Uterus (tissue), 4 donors: ENCODE data around the gene EPHB6. TPM values are rescaled to one million over a fixed set of nuclear protein-coding genes. Genes with fewer than 3 reads are reported as not detected.

Source experiments
- DNase-seq, 2 donors: peaks; one replicate each; pipeline ENCODE4 v3.0.0-alpha.2; 2019 to 2020
- H3K27ac ChIP-seq, 2 donors: fragments of 200-600 bp; sonication (generic); 1 replicate in 1 of 2; 2 replicates in 1 of 2; pipeline ENCODE4 v1.5.1; 2016 to 2018
- H3K27me3 ChIP-seq, 2 donors: fragments of 200-600 bp; sonication (generic); one replicate each; pipeline ENCODE4 v1.5.1; 2018 to 2019; ENCODE audit warnings: control low read depth in 1 of 2
- H3K36me3 ChIP-seq, 2 donors: fragments of 200-600 bp; sonication (generic); one replicate each; pipeline ENCODE4 v1.5.1; 2019; ENCODE audit warnings: control low read depth in 1 of 2
- H3K4me1 ChIP-seq, 2 donors: fragments of 200-600 bp; sonication (generic); one replicate each; pipeline ENCODE4 v1.5.1; 2018 to 2019; ENCODE audit warnings: control low read depth in 1 of 2
- H3K4me3 ChIP-seq, 2 donors: fragments of 200-600 bp; sonication (generic); 1 replicate in 1 of 2; 2 replicates in 1 of 2; pipeline ENCODE4 v1.5.1; 2018 to 2019; ENCODE audit warnings: mild to moderate bottlenecking in 1 of 2
- H3K9me3 ChIP-seq, 2 donors: fragments of 200-600 bp; sonication (generic); one replicate each; pipeline ENCODE4 v1.5.1; 2019; ENCODE audit warnings: control low read depth in 1 of 2
- POLR2A ChIP-seq, 2 donors: fragments of 450-650 bp; IDR thresholded peaks; one replicate each; pipeline ENCODE4 v1.6.1; 2016; ENCODE audit warnings: antibody characterized with exemption in 2 of 2, mild to moderate bottlenecking in 1 of 2, moderate library complexity in 1 of 2
- intact Hi-C: fragments of 100-400 bp; cut with DNase I; formaldehyde crosslinking; loops from one replicate; pipeline ENCODE4 v1.15.1; 2023; ENCODE audit warnings: low total_unique reads
- total RNA-seq, 4 donors: library from RNA; depleted of rRNA in 3 of 4; stranded (reverse); fragments of >200 nt in 3 of 4; gene quantifications; one replicate each; pipeline versions ENCODE4 v1.1.0 to v1.2.4, GENCODE V29; 2014 to 2023
- TF ChIP-seq, protein P1 (sequence below), 4 experiments: fragments of 200-600 bp in 2 of 4; fragments of 450-650 bp in 2 of 4; sonication (generic) in 2 of 4; IDR thresholded peaks; one replicate each; pipeline ENCODE4 v1.5.1; 2016 to 2019; ENCODE audit warnings: antibody characterized with exemption in 4 of 4, mild to moderate bottlenecking in 2 of 4, moderate library complexity in 1 of 4
- donor health status: DM: yes; HTN: yes; CAD: no.

Gene EPHB6
- total RNA-seq, 4 donors from 2014 or later, result 1.5 to 34.6 (median 21.9) TPM

DNA sequence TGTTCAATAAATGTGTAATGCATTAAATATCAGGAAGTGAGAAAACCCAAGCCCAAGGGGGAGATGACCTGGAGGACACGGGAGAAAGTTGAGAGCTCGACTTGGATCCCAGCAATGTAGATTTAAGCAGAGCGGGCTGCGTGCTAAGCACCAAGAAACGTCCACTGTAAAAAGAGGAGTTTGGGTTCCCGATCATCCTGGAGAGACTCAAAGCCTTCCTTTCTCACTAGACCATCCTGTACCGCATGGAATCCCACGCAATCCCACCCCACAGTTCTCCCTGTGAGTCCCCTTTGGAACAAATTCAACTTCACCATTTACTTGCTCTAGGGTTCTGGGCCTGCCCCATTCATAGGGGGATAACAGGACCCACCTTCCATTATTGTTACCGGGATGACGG, 28.3 kb downstream of the EPHB6 start:
- TF ChIP-seq POLR2A (IDR thresholded peaks at IDR 0.05), result no peak
- TF ChIP-seq, protein P1, sequence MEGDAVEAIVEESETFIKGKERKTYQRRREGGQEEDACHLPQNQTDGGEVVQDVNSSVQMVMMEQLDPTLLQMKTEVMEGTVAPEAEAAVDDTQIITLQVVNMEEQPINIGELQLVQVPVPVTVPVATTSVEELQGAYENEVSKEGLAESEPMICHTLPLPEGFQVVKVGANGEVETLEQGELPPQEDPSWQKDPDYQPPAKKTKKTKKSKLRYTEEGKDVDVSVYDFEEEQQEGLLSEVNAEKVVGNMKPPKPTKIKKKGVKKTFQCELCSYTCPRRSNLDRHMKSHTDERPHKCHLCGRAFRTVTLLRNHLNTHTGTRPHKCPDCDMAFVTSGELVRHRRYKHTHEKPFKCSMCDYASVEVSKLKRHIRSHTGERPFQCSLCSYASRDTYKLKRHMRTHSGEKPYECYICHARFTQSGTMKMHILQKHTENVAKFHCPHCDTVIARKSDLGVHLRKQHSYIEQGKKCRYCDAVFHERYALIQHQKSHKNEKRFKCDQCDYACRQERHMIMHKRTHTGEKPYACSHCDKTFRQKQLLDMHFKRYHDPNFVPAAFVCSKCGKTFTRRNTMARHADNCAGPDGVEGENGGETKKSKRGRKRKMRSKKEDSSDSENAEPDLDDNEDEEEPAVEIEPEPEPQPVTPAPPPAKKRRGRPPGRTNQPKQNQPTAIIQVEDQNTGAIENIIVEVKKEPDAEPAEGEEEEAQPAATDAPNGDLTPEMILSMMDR (IDR thresholded peaks at IDR 0.05), result no peak
- H3K4me3 ChIP-seq, result no peak overlapping the region
- DNase-seq, result no peak
- no peaks in the 10 kb centered on the region for H3K4me1 ChIP-seq
- intact Hi-C loops, result no loop called here
- no peaks in the 10 kb centered on the region for H3K27me3 ChIP-seq
- H3K9me3 ChIP-seq, result no peaks in the 10 kb centered on the region
- H3K27ac ChIP-seq, result no peak overlapping the region
- H3K36me3 ChIP-seq, result no peaks in the 10 kb centered on the region

DNA sequence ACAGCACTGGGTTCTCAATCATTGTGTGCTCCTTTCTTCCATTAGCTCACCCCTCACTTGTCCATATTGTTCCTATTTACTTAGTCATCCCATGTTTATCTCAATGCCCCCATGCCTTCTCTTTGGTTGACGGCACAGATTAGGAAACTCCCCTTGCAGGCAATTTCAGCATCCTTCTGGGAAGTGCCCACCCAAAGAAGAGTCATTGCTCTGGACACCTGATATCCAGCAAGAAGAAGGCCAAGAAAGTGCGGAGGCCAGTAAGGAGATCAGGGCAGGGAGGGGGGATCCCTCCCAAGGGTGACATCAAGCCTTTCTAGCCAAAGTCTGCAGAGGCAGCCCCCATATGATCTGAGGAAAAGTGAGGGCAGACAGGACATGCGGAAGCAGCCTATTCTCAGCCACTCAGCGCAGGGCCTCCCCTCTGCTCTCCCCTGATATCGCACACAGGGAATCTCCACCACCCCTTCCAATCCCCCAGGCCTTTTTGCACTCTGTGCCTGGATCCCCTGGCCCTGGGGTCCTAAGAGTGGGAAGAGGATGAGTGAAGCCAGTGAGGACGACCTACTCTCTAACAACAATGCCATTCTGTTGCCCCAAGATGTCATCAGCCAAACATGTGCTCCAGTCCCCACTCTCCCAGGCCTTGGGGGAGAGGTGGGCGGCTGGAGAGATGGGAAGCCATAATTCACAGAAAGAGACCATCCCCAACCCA, 28.9 kb downstream of the EPHB6 start:
- no peaks in the 10 kb centered on the region for H3K27me3 ChIP-seq
- no peaks in the 10 kb centered on the region for H3K9me3 ChIP-seq
- no peak overlapping the region for H3K4me3 ChIP-seq
- H3K4me1 ChIP-seq, result no peaks in the 10 kb centered on the region
- intact Hi-C loops, result no loop called here
- H3K27ac ChIP-seq, result no peak overlapping the region
- TF ChIP-seq, protein P1 (IDR thresholded peaks at IDR 0.05), result no peak
- TF ChIP-seq POLR2A (IDR thresholded peaks at IDR 0.05), result no peak
- H3K36me3 ChIP-seq, result no peaks in the 10 kb centered on the region
- DNase-seq, result no peak

DNA sequence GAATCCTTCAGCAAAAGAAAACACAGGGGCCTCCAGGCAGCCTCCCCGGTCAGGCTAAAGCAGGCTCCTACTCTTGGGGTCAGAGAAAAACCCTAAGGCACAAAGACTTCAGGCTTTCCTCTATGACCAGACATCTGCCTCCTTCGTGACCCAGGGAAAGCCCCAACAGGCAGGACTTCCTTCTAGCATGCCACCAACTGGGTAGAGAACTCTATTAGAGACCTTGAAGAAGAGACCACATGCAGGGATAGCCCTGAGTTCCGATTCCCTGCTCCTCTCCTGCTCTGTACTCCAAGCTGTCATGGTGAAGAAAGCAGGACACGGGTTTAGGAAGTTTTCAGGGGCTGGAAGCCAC, 29.4 kb downstream of the EPHB6 start:
- DNase-seq, result no peak
- no peaks in the 10 kb centered on the region for H3K9me3 ChIP-seq
- TF ChIP-seq POLR2A (IDR thresholded peaks at IDR 0.05), result no peak
- TF ChIP-seq, protein P1 (IDR thresholded peaks at IDR 0.05), result no peak
- no peak overlapping the region for H3K4me3 ChIP-seq
- no peaks in the 10 kb centered on the region for H3K4me1 ChIP-seq
- intact Hi-C loops, result no loop called here
- H3K27me3 ChIP-seq, result no peaks in the 10 kb centered on the region
- H3K36me3 ChIP-seq, result no peaks in the 10 kb centered on the region
- no peak overlapping the region for H3K27ac ChIP-seq

DNA sequence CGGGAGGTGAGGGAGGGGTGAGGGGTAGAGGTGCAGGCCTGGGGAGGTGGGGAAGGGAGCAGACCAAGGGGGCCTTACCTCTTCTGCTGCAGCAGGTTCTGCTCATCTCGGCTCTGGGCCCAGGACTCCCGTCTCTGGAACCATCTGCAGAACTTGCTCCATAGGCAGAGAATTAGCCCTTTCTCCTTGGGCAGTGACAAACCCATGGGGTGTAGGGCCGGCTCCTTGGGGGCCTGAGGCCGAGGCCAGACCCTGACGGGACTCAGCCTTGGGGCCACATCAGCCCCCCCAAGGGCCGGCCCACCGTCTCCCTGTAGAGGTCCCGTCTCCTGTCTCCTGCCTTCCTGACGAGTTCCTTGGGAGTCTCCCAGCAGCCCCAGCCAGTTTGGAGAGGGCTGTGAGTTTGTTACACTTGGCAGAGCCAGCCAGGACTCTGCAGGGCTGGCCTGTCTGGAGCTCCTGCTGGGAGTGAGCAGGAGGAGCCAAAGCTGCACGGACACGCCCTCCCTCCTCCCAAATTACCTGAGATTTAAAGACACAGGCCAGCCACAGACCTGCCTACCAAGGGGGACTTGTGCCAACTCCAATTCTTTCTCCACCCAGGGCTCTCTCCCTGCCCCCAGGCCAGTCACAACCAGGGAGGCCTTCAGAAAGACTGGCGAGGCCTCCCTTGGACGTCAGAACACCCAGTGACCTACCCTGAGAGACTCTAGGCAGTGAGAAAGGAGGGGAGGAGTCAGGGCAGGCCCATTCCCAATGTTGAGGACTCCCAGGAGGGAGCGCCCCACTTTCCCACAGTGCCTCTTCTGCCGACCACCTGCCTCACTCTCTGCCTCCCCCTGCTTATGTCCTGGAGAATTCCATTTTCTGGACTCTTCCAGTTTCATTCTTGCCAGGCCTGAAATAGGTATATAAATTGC, 30.7 kb downstream of the EPHB6 start, which contains the start of gene TRPV6:
TSS of gene TRPV6 (minus strand) at position 435 of the 920 bp plus-strand sequence.
- Histone ChIP-seq H3K4me3 (no peak within 1 kb of the TSS), H3K27me3 (no peaks in the 10 kb centered on the region), H3K4me1 (no peaks in the 10 kb centered on the region), H3K36me3 (no peaks in the 10 kb centered on the region), H3K27ac (no peak within 1 kb of the TSS), H3K9me3 (no peaks in the 10 kb centered on the region)
- TF ChIP-seq POLR2A (IDR thresholded peaks at IDR 0.05), result no peak
- TF ChIP-seq, protein P1 (IDR thresholded peaks at IDR 0.05), result no peak
- intact Hi-C loops, result no loop called here
- peak in 1 of 2 donors; percentile 8 for DNase-seq

DNA sequence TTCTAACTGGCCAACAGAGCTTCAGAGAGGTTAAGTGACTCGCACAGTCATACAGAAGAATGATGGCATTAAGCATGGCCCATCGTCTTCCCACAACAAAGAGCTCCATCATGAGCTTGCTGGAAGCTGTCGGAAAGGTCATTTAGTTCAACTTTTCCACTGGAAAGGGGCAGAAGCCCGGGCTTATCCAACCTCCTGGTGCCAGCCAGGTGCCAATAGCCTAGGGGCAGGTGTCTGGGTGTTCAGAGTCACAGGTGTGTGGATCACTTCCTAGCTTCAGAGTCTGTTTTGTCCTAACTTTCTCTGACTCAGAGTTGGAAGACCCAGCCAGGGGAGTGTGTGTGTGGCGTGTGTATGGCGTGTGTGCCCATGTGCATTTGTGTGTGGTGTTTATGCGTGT, 32.0 kb downstream of the EPHB6 start:
- no peak overlapping the region for H3K4me3 ChIP-seq
- no peaks in the 10 kb centered on the region for H3K9me3 ChIP-seq
- no peaks in the 10 kb centered on the region for H3K4me1 ChIP-seq
- intact Hi-C loops, result no loop called here
- H3K27ac ChIP-seq, result no peak overlapping the region
- no peaks in the 10 kb centered on the region for H3K36me3 ChIP-seq
- TF ChIP-seq, protein P1 (IDR thresholded peaks at IDR 0.05), result no peak
- TF ChIP-seq POLR2A (IDR thresholded peaks at IDR 0.05), result no peak
- no peaks in the 10 kb centered on the region for H3K27me3 ChIP-seq
- DNase-seq, result no peak
